ENCODE data around the gene HDAC10.

HDAC10 gene

GRCh38 chr22:50238755-50239154, 12.3 kb downstream of the HDAC10 start:
- no peak overlapping the region for H3K27ac ChIP-seq (replicated peaks)
- no peak for TF ChIP-seq SPI1 (IDR thresholded peaks at IDR 0.05; ENCODE audit: borderline replicate concordance, low read depth)
- no peak for TF ChIP-seq GABPA (IDR thresholded peaks at IDR 0.05; ENCODE audit: low read depth)
- TF ChIP-seq CTCF (IDR thresholded peaks at IDR 0.05; ENCODE audit: insufficient read depth, low read length) = no peak
- TF ChIP-seq REST (IDR thresholded peaks at IDR 0.05; ENCODE audit: insufficient replicate concordance, low read depth) = no peak
- TF ChIP-seq POLR2AphosphoS5 (IDR thresholded peaks at IDR 0.05; ENCODE audit: low read depth) = no peak
- no peaks in the 10 kb centered on the region for H3K27me3 ChIP-seq (ENCODE audit: insufficient read depth, poor library complexity, severe bottlenecking)
- H3K4me3 ChIP-seq (replicated peaks; ENCODE audit: insufficient read depth, low read length) = no peak overlapping the region
- no peak for DNase-seq (ENCODE audit: low read depth in 1 of 2, low spot score in 1 of 2)

GRCh38 chr22:50236731-50237409, 14.2 kb downstream of the HDAC10 start:
- Histone ChIP-seq H3K27ac (replicated peaks) (no peak overlapping the region), H3K4me3 (replicated peaks; ENCODE audit: insufficient read depth, low read length) (no peak overlapping the region), H3K27me3 (ENCODE audit: insufficient read depth, poor library complexity, severe bottlenecking) (no peaks in the 10 kb centered on the region)
- TF ChIP-seq SPI1 (IDR thresholded peaks at IDR 0.05; ENCODE audit: borderline replicate concordance, low read depth) (no peak), CTCF (IDR thresholded peaks at IDR 0.05; ENCODE audit: insufficient read depth, low read length) (peak; percentile 24), REST (IDR thresholded peaks at IDR 0.05; ENCODE audit: insufficient replicate concordance, low read depth) (no peak), GABPA (IDR thresholded peaks at IDR 0.05; ENCODE audit: low read depth) (no peak), POLR2AphosphoS5 (IDR thresholded peaks at IDR 0.05; ENCODE audit: low read depth) (no peak)
- no peak for DNase-seq (ENCODE audit: low read depth in 1 of 2, low spot score in 1 of 2)

GRCh38 chr22:50233223-50233622, 17.8 kb downstream of the HDAC10 start:
- TF ChIP-seq CTCF (IDR thresholded peaks at IDR 0.05; ENCODE audit: insufficient read depth, low read length) (no peak), GABPA (IDR thresholded peaks at IDR 0.05; ENCODE audit: low read depth) (no peak), SPI1 (IDR thresholded peaks at IDR 0.05; ENCODE audit: borderline replicate concordance, low read depth) (no peak), POLR2AphosphoS5 (IDR thresholded peaks at IDR 0.05; ENCODE audit: low read depth) (no peak), REST (IDR thresholded peaks at IDR 0.05; ENCODE audit: insufficient replicate concordance, low read depth) (no peak)
- no peak overlapping the region for H3K27ac ChIP-seq (replicated peaks)
- H3K27me3 ChIP-seq (ENCODE audit: insufficient read depth, poor library complexity, severe bottlenecking) = no peaks in the 10 kb centered on the region

More at GRCh38 chr22:50233223-50233622, 17.8 kb downstream of the HDAC10 start:
- DNase-seq (ENCODE audit: low read depth in 1 of 2, low spot score in 1 of 2) = no peak
- H3K4me3 ChIP-seq (replicated peaks; ENCODE audit: insufficient read depth, low read length) = no peak overlapping the region
